Umbilical cord (tissue), 2 donors: ENCODE data around the gene GALM. TPM values are rescaled to one million over a fixed set of nuclear protein-coding genes. Genes with fewer than 3 reads are reported as not detected.
"Not testable (repeated sequence)": the region's sequence is repeated elsewhere in the genome, so short reads cannot be mapped to it uniquely, and the experiment has no call there.

Source experiments
- DNase-seq: peaks from one replicate; pipeline ENCODE4 v3.0.0-alpha.2; 2015; ENCODE audit warnings: low spot score
- total RNA-seq: library from RNA; depleted of rRNA; stranded (reverse); fragments of >200 nt; gene quantifications from one replicate; pipeline ENCODE4 v1.2.3, GENCODE V29; 2014; ENCODE audit warnings: low replicate concordance; ENCODE audit not compliant: insufficient read depth

Gene GALM
- total RNA-seq, 1 donor from 2014 or later, result 15.4 TPM

DNA sequence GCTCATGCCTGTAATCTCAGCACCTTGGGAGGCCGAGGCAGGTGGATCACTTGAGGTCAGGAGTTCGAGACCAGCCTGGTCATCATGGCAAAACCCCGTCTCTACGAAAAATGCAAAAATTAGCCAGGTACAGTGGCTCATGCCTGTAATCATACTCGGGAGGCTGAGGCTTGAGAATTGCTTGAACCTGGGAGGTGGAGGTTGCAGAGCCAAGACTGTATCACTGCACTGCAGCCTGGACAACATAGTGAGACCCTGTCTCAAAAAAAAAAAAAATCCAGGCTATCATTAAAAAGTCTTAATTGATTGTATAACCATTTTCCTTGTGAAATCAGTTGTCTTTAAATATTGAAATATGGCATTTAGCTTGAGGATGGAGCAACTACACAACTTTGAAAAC is 15.0 kb downstream of the GALM start:
- not testable (repeated sequence) for DNase-seq

DNA sequence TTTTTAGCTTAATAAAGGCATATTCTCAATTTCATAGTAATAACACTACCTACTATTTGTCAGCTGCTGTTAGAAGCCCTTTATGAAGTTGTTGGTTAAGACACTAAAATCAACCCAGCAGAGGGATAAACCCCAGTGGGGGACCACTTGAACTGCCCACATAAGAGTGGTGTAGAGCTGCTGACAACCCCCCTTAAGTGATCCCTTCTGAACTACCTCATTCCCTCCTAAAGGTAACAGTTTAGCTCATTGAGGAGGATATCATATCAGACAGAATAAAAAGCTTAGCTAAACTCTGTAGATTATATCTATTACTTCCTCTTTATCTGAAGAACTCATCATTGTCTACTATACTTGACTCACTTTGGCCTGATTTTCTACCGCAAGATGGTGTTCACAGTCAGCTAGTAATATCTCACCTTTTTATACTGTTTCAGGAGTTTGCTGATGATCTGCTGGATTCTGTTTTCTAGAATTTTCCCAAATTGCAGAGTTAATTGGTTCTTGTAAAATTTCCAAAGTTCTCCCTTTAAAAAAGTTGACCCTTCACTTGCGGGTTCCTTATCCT is 16.2 kb downstream of the GALM start:
- no peak for DNase-seq

DNA sequence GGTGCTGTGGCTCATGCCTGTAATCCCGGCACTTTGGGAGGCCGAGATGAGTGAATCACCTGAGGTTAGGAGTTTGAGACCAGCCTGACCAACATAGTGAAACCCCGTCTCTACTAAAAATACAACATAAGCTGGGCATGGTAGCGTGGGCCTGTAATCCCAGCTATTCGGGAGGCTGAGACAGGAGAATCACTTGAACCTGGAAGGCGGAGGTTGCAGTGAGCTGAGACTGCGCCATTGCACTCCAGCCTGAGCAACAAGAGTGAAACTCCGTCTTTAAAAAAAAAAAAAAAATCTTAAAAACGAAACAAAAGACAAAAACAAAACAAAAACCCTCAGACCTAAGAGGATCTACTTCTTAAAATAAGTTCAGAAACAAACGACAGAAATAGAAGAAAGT is 16.7 kb downstream of the GALM start:
- not testable (repeated sequence) for DNase-seq

DNA sequence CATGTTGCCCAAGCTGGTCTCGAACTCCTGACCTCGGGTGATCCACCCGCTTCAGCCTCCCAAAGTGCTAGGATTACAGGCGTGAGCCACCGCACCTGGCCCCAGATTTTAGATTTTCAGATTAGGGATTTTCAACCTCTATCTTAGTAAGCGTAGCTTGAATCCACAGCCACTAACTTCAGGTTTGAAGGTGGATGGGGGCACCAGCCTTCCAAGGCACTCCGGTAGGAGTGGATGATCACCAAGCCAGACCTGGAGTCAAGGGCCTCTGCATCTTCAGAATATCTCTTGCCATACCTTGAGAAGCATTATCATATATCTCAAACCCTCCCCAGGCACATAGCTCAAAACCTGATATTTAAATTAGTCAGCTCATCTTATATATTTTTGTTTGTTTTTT is 17.9 kb downstream of the GALM start:
- DNase-seq, result no peak

DNA sequence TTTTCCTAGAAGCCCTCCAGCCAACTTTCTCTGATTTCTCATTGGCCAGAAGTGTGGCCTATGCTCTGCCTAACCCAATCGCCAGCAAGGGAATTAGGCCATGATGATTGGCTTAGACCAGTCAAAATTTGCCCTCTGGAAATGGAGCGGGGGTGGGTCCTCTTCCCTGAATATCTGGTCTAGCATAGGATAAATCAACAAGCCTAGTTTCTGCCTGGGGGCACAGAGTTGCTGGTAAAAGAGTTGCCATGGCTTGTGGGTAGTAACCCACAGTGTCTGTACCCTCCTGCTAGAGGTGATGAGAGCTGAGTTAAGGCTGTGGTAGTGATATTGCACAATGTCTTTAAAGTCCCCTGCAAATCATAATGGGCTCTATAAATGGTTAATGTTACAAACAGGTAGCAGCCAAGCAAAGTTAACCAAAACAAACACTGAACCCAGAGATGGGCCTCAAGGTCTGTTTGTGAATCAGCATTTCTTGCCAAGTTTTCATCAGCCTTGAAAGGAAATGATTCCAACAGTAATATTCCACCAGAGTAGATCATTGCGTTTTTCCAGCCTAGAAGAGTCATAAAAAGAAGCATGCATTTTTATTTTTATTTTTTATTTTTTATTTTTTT is 19.3 kb downstream of the GALM start:
- DNase-seq, result peak; percentile 46

DNA sequence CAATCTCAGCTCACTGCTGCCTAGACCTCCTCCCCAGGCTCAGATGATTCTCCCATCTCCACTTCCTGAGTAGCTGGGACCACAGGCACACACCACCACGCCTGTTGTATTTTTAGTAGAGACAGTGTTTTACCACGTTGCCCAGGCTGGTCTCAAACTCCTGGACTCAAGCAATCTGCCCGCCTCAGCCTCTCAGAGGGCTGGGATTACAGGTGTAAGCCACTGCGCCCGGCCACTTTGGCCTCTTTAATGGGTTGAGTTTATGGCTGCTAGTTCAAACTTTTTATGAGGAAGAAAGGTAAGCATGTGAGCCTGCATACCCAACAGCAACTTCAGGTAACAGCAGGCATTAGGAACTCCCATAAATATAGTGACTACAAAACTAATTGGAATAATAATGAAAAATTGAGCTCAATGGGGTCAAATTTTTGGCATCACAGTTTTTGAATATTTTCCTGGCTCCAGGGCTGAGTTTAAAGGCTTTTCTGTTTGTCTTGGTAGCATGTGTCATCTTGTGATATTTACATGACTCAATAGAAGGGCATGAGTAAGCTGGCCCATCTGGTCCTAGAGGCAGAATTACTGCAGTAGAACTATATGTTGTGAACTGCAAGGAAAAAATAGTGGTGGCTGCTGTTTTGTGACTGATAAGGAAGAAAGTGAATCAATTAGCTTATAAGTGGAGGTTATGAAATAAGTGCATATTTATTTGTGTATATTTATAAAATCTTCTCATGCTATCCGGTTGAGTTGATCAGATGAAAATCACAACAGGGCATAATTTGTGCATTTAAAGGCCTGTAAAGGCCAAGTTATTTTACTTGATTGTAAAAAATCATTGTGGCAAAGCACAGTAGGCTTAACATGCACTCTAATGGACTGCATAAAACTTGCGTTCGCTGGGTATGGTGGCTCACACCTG is 24.8 kb downstream of the GALM start:
- peak; percentile 87 for DNase-seq

DNA sequence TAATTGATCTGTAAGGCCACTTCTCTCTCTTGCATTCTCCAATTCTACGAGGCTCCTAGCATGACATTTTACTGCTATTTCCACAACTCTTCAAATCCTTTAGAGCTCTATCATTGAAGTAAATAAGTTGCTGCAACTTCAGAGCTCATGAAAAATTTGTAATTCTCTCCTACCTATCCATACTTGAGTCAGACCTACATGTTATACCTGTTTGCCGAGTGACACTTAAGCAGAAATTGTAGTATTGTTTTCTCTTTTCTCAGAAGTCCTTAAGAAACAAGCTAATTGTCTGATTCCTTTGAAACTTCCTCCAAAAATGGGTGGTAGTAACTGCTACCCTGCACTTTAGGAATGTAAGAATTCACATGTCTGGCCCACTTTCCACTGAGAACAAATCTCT is 26.1 kb downstream of the GALM start:
- DNase-seq, result no peak

DNA sequence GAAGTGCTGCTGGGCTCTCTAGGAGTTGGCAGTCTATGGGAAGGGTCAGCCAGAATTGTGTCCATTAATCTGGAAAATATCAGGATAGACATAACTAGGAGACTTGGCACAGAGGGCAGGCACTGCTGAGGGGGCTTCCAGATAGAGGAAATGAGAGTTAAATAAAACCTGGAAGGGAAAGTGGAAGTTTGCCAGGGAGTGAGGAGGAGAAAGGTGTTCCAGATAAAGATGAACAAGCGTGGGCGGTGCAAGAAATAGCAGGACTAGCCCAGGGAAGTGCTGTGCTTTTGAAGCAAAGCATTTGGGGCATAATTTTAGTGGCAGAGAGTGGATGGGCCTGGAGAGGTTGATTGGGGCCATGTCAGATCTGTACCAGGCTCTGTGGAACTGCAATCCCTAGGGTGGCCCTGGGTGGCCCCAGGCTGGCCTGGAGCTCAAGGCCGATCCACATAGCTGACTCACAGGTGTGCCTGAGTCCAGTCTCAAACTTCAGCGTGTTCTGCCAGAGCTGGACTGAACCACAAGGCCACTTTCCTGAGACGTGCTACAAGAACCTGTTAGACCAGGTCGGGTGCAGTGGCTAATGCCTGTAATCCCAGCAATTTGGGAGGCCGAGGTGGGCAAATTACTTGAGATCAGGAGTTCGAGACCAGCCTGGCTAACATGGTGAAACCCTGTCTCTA is 26.9 kb downstream of the GALM start:
- DNase-seq, result no peak

DNA sequence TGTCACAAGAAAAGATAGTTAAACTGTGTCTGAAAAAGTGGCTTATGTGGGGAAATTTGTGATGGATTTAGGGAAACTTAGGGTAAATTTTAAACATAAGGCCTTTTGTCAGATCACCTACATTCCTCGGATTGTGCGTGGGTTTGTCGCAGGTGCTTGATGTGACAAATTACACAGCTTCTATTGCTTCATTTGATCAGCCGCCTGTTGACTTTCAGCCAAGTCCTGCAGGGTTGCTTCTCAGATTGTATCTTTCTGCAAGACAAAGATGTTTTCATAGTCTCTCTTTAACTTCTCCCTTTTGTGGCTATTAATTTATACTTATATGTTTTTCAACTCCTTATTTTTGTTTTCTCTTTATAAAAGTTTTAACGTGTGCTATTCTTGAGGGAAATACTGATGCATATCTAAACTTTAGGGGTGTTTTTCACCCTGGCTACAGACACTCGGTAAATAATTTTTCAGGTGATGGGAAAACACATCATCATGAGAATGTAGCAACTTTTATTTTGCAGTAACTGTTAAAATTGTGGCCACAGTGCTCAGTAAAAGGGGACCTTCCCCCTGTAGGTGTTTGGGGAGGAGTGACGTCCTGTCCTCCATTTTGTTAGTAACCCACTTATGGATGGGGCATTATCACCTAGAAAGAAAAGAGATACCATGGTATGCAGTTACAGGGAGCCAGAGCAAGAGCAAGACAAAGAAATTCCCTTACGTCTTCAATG is 31.4 kb downstream of the GALM start:
- DNase-seq, result no peak

DNA sequence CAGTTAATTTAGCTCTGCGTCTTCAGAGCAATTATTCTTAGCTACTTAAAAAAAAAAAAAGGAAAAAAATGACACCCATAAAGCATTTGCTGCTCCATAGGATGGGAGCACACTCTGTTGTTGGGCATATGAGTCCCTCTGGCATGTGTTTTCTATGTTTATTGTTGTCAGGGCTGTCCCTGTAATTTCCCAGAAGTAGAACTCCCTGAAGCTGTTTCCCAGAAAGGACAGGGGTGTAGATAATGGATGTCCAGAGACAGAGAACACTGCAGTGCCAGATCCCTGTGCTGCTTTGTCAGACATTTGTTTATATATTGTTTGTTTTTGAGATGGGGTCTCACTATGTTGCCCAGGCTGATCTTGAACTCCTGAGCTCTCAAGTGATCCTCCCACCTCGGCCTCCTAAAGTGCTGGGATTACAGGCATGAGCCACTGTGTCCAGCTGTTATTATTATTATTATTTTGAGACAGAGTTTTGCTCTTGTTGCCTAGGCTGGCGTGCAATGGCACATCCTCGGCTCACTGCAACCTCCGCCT is 32.6 kb downstream of the GALM start:
- no peak for DNase-seq

DNA sequence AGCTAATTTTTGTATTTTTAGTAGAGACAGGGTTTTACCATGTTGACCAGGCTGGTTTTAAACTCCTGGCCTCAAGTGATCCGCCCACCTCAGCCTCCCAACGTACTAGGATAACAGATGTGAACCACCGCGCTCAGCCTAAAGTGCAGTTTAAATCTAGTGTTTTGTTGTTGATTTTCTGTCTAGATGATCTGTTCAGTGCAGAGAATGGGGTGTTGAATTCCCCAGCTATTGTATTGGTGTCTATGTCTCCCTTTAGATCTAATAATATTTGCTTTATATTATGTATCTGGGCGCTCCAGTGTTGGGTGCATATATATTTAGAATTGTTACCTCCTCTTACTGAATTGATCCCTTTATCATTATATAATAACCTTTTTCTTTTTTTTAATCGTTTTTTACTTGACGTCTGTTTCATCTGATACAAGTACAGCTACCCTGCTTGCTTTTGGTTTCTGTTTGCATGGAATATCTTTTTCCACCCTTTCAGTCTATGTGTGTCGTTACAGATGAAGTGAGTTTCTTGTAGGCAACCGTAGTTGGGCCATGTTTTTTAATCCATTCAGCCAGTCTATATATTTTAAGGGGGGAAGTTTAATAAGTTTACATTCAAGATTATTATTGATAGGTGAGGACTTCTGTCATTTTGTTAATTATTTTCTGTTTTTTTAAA is 34.3 kb downstream of the GALM start:
- DNase-seq, result no peak

DNA sequence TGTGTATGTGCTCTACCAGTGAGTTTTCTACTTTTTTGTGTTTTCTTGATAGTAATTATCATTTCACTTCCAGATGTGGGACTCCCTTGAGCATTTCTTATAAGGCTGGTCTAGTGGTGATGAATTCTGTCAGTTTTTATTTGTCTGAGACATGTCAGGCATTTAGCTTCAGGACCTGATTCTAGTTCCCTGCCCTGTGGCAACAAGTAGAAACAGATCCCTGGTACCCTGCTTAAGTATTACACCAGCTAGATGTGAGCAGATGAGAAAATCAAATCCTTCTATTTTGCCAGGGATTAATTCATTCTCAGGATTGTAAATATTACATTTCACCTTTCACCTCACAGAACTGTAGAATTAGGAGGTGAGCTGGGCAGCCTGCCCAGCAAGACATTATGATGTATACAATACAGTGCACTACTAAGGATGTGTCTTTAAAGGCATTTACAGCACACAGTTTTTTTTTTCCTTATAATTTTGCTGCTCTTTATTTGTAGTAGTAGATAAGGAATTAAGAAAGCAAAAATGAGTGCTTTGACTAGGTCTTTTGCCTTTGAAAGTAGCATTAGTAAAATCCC is 35.1 kb downstream of the GALM start:
- no peak for DNase-seq

DNA sequence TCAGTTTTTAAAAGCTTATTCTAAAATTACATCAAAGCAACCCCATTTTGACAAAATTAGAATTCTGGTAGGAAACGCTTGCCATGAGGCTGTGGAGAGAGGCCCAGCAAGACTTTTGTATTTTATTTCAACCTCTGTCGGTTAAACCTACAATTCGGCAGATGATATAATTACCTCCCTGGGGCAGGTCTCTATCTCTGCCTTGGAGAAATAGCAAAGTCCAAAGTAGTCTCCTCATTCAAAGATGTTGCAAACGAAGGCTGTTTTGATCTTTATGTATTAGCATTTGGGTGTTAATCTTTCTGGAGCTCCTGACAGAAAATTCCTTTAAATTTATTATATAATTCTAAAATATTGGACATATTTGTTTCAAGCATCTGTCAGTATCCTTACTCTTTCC is 35.6 kb downstream of the GALM start:
- no peak for DNase-seq

DNA sequence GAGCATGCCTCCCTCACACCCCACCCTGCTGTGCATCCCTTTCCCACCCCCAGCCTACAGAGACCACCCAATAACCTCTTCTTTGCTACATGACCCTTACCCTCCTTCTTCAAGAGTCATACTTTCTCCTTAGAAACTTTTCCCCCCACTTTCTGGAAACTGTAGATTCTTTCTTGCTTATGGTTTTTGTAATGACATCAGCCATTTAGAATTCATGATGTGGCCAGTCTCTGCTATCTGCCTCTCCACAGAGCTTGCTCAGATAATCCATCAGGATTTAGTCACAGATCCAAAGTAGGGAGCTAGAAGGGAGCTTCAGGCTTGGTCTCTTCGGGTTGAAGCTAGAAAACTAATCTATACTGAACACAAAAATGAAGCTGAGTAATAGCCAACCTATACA is 36.5 kb downstream of the GALM start:
- peak; percentile 98 for DNase-seq

DNA sequence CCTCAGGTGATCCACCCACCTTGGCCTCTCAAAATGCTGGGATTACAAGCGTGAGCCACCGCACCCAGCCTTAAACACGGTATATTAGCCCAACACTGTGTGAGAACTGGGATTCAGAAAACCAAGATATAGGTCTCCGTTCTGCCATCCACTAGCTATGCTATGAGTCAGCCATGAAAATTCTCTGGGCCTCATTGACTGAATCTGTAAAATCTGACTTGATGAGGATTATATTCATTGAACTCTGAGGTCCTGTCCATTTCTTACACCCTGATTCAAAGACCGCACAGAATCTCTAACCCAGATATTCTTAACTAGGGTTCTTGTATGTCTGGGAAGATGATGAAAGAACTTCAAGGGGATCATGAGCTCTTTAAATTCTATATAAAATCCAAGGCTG is 37.4 kb downstream of the GALM start:
- peak; percentile 89 for DNase-seq

DNA sequence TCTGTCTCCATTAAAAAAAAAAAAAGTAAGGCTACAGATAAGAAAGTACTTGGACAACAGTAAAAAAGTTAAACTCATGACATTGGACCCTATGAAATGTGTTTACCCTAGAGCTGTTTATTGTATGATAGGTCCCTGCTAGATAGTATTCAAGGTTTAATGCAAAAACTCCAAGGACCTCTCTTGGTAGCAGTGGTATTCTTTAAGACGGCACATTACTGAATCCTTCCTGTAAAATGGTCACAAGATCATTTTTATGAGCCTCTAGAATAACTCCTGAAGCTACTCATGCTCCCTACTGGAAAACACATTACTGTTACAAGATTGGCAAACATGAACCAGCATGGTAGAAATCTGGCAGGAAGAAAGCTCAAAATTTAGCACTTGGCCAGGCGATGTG is 38.8 kb downstream of the GALM start:
- DNase-seq, result no peak

DNA sequence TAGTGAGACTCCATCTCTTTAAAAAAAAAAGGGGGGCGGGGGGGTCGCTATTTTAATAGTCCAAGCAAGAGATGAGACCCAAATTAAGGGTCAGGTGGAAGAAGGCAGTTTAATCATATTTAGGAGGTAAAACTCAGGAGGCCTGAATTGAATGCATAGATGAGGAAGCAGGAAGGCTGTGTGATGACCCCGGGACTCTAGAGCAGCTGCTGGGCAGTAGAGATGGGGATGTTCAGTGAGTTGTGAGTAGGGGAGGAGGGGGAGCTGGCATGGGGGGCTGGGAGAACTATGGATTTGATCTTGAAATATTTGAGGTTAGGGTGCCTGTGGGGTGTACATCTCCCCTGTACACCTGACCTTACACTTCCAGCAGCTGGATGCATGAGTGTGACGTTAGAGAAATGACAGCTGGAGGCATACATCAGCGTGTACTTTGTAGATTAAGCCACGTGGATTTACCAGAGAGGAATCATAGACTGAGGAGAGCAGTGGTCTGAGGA is 41.0 kb downstream of the GALM start:
- no peak for DNase-seq

DNA sequence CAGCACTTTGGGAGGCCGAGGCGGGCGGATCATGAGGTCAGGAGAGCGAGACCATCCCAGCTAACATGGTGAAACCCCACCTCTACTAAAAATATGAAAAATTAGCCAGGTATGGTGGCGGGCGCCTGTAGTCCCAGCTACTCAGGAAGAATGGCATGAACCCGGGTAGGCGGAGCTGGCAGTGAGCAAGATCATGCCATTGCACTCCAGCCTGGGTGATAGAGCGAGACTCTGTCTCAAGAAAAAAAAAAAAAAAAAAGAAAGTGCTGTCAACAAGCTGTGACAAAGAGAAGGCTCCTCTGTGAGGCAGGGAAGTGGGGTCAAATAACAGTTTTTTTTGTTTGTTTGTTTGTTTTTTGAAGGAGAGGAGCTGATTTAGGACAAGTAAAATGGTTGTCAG is 42.6 kb downstream of the GALM start:
- DNase-seq, result not testable (repeated sequence)

DNA sequence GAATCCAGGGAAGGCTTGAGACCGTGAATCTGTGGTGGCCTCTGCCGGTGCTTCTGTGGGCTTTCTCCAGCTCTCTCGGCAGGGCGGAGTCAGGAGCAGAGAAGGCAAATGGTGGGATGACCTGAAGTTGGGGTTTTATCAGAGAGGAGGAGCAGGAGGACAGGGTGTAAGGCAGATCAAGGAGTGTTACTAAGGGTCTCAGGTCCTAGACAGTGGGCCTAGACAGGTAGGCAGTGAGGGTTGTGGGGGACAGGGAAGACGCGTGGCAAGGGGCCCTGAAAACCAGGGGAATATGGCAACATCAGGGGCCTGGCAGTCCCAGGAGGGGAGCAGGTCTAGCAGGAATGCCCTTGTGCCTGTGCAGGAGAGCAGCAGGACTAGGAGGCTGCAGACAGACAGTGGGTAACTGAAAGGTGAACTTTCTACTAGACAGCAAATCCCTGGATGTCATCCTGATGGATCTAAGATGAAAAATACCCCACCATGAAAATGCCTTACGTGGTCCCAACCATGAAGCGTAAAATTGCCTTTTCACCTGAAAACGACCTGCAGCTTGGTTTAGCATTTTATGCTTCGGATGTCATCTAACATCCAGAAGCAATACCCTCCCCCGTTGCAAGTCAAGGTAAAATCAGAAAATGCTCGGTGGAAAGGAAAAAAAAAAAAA is 43.1 kb downstream of the GALM start:
- DNase-seq, result no peak
